EL (cell line): ENCODE measurements around the gene GPR31.
"Not testable (repeated sequence)": the region's sequence is repeated elsewhere in the genome, so short reads cannot be mapped to it uniquely, and the experiment has no call there.

Source experiments
- DNase-seq: peaks from one replicate; pipeline ENCODE4 v3.0.0-alpha.2; 2016

Gene GPR31, protein sequence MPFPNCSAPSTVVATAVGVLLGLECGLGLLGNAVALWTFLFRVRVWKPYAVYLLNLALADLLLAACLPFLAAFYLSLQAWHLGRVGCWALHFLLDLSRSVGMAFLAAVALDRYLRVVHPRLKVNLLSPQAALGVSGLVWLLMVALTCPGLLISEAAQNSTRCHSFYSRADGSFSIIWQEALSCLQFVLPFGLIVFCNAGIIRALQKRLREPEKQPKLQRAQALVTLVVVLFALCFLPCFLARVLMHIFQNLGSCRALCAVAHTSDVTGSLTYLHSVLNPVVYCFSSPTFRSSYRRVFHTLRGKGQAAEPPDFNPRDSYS

DNA sequence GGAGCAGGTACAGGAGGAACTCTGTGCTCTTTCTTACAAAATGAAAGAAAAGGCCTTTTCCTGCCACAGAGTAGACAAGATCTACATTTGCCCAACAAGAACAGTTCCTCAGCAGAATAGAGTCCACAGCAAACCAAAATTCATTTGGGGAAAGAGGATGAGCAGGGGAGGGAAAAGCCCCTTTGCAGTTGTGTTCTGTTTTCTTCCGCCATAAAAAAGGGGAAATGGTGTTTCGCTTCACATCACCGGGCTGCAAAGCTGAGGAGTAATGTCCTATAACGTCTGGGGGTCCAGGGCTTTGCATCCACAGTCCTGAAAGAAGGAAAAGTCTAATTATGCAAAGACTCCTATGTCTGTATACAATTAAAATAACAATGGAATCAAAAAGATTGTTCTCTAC, at the start of gene GPR31:
GPR31 (minus strand) TSS at position 118 of the 400 bp plus-strand sequence. CDS start 149 bp downstream, outside the sequence.
- no peak for DNase-seq

DNA sequence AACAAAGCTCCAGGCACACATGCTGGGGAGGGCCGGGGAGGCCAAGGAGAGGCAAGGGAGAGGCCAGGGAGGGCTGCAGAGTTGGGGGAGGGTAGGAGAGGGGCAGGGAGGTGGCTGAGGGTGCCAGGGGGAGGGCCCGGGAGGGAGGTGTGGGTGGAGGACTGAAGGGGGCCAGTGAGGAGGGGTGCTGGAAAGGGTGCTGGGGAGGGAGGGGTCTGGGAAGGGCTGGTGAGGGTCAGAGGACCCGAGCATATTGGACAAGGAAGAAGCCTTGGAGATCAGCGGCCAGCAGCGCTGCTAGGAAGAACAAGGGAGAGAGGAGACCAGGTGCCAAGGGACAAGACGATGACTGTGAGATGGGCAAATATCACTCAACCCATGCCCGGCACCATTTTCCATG, 49.7 kb upstream of the GPR31 start:
- DNase-seq = no peak

DNA sequence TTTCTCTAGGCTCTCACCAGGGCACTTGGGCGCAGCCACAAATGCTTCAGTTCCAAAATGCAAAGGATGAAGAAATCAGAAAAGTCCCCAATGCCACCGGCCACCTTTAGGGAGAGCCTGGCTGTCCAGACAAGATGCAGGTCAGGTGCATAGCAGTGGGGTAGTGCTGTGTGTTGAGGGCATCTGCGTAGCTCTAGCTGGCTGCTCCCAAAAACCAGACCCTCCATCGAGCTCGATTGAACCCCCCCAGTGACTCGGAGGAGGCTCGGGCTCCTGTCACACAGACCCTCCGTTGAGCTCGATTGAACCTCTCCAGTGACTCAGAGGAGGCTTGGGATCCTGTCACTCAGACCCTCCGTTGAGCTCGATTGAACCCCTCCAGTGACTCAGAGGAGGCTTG, 47.5 kb upstream of the GPR31 start:
- not testable (repeated sequence) for DNase-seq

DNA sequence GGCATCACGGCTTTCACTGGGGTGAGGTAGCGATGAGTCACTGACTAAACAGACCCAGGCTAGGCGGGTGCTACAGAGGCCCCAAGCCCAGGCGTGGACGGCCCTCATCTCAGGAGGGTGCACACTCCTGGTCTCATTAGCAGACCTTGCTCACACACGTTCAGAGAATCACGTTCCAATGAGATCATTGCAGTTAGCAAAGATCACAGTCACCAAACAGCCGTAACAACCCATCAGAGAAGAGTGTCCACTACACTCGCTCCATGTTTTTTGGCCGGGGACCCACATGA, 46.2 kb upstream of the GPR31 start:
- DNase-seq = not testable (repeated sequence)

DNA sequence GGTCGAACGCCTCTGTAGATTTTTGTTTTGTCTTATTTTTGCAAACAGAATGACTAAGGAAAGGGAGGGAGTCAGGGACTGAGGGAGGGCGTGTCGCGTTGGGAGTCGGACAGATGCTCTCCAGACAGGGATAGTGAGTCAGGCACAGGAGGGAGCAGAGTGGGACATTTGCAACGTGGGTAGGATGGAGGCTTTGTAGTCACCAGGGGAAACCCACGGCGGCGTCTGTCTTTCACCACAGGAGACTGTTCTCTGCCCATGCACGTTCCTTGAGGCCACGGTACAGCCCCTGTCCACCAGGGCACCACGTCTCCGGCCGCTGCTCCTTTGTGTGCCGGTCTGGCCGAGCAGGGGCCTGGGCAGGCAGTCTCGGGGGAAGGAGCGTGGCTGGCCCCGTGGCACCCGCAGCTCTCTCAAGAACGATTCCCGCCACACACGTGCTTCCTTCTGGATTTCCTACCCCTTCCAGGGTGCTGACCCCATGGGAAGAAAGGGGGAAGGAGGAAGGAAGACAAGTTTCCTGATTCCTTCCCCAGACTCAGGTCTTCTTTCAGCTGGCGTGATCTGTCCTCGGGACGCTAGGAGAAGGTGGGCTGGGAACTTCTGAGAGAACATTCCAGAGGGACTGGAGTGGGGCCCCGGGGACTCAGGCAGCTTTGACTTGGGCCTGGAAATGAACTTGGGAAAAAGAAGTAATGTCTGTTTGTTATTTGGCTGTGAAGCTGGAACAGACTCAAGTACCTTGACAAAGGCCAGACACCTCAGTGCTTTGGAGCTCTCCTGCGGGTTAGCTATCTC, 45.7 kb upstream of the GPR31 start:
- not testable (repeated sequence) for DNase-seq

DNA sequence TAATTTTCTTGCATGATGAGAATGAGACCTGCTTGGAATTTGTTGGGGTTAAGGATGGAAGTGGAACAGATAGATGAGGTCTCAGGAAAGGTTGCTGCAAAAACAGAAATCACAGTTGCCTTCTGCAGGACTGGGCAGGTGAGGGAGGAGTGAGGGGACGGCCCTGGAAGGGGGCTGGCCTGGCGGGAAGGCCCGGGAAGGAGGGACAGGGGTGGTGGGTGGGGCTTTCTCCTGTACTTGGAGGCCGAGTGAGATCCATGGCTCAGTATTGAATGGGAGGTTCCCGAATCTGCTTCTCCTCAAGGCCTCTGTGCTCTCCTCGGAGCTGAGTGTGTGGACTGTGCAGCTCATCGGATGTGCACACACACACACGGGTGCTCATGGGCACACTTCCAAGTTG, 44.8 kb upstream of the GPR31 start:
- not testable (repeated sequence) for DNase-seq

DNA sequence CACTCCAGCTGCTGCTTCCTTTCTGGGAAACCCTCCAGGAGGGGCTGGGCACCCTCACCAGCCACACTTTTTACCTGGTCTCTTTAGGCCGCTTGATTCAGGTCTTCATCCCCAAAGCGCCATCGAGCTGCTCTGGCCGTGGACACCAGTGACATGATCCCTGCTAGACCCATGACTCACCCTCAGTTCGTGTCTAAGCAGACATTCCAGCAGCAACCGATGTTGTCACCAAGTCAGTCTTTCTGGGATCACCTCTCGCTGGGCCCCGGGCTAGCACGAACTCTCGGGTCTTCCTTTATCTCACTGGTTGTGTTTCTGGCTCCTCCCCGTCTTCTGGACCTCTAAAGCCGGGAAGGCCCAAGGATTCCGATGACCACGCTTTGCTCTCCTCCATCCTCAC, 43.0 kb upstream of the GPR31 start:
- DNase-seq = no peak

DNA sequence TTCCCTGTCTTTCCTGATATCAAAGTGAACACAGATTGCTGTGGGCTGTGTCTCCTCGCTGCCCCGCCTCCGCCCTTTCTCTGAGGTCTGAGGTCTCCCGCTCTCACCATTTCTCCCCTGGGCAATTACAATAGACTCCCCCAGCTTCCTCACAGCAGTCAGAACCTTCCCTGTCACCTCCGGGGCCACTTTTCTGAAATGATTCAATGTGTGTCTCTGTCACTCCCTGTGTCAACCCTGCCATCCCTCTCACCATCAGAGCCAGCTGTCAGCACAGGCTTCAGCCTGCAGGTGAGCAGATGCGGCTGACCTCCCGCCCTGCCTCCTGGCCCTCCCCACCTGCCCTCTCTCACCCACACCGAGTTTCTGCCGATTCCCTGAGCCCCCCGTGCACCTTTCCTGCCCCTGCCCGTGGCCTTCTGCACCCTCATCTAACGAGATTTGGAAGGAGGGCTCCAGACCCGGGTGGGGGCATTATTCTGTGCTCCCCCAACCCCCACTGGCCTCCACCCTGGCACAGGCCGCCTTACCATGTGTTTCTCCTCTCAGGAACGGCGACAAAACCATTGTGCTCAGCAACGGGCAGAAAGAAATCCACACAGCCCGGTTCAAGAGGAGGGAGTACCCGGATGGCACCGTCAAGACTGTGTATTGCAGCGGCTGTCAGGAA, 38.3 kb upstream of the GPR31 start:
- DNase-seq = not testable (repeated sequence)

DNA sequence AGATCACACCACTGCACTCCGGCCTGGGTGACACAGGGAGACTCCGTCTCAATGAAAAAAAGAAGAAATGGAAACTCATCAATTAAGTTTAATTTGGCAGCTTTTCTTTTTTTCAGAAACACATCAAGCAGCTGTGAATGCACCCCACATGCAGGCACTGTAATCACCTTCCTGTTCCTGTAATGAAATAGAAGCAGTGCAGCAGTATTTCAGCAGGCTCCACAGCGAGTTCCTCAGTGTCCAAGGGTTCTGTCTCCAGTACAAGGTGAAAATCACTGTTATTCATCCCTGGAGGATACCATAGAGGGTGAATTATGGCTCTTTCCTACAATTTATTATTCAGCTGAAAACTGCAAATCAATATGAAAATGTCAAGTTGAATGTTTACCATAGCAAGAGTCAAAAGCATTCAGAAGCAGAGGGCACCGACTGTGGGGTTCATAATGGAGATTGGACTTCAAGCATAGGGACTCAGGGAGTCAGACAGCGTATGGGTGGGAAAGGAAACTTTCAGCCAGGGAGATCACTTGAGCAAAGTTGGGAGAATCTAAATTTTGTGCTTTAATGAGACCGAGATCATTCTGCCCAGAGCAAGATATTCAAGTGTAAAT, 35.8 kb upstream of the GPR31 start:
- DNase-seq = not testable (repeated sequence)

DNA sequence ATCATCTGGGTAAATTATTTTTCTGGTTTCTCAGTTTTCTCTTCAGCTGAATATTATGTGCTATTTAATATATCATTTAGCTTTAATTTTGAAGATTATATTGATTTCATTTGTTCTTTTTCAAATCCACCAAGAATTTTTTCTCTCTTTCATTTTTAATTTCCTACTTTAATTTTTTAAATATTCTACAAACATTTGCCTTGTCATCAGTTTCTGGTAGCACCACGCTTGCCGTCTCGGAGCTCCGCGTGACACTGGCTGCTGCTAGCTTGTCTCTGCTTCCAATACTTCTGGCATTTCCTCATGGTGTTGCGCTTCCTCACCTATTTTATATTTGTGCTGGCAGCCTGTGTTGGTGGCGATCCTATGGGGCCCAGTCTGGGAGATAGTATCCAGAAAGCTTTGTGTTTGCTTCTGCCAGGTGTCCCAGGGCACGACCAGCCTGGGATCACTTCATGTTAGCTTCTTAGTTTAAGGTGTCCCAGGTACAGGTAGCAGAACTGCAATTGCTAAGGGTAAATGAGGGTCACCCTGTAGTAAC, 33.3 kb upstream of the GPR31 start:
- DNase-seq = not testable (repeated sequence)

DNA sequence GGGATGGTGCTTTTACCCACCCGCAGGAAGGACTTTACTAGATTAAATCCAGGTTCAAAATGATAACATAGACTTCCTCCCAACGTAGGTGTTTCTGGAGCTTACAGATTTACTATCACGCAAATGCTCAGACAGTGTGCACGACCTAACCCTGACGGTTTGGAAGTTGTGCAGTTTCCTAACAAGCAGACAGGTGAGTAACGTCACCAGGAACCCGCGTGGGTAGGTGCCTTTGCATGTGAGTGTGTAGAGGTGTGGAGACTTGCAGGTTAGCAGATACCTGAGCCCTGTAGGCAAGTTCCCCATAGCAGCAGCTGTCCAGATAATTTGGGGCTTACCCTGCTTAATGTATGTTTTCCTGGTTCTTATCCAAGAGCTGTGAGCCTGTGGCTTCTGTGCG, 29.5 kb upstream of the GPR31 start:
- not testable (repeated sequence) for DNase-seq

DNA sequence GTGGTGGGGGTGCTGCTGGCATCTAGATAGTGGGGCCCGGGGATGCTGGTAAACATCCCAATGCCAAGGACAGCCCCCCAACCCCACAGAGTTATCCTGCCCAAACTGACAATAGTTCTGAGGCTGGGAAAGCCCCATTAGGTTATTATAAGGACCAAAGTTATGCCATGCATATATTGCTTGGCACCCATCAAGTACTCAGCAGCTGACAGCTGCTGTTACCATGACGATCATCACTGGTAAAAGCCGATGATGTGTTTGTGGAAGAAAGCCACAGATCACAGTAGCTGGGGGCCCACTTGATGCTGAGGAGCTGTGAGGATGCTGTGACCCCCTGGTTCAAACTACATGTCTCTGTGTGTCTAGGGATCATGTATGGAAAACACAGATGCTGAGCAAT, 27.3 kb upstream of the GPR31 start:
- DNase-seq = not testable (repeated sequence)

DNA sequence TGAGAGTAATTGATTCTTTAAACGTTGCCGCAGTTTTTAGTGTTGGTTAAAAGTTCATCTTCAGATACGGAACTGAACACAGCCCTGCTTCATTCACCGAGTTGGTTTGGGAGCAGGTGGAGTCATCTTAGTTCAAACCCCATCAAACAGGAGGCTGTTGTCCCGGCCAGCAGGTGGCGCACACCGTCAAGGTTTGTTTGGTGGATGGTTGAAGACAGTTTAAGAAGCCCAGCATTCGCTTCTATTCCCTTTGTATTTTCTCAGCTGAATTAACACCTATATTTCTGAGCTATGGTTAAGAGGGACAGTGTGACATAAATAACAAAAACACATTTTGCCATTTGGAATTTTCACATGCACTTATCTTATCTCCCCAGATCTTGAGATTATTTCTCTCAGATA, 25.1 kb upstream of the GPR31 start:
- DNase-seq = not testable (repeated sequence)

DNA sequence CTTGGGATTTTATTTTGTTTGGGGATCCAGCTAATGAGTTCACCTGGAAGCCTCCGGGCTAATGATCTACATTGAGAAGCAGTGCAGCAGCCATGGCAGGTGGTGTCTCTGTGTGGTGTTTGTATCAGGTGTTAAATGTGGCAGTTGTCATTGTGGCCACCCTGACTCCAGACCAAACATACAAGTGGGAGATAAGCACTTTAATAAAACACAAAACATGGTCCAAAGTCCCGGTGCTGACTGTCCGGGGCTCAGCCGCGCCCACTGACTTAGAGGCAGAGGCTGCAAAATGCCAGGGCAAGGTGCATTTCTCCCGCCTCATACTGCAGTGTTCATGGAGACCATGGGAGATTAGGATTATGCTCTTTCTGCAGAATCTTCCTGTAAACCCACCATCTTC, 23.6 kb upstream of the GPR31 start:
- DNase-seq = not testable (repeated sequence)

DNA sequence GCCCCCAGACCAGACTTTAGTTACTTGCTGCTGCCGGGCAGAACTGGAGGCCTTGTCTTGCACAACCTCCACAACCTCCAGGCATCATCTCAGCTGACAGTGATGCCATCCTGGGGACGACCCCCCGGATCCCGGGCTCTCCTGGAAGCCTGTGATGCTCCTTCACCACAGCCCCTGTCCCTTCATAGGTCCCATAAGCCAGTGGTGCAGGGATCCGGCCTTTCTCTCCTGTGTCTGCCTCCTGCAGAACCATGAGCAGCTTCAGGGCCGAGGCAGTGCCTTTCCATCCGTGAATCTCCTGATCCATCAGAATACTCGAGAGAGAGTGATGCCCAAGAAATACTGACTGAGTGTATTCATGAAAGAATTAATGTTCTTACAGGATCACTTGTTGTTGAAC, 22.3 kb upstream of the GPR31 start:
- DNase-seq = not testable (repeated sequence)

DNA sequence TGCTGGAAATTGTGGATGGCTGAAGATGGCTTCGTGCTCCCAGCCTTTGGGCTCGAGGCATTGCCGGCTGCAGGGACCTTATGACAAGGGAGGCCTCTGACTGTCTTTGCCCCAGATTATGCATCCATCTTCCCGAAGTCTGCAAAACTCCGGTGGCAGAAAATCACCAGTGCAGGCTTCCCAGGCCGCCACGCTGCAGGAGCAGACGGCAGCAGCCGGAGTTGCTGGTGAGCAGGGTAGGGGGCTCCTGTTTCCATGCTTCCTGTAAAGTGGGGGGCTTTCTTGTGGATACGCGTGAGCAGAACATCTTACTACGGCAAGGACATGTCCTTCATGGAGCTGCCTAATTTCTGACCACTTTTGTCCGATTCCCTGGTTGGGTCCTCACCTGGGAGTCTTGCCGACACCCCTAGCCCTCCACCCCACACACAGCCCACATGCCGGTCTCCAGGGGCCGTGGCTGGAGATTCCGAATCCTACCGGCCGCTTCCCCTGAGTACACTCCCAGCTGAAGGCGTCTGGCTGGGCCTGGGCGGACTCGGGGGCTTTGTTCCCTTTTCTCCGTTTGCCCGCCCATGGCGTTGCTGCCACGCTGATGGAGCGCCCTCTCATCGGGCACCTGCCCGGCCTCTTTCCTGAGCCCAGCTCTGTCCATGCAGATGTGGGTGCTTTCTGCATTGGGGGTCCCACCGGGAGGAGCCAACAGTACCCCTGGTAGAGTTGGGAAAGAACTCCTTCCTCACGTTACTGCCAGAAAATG, 21.3 kb upstream of the GPR31 start:
- not testable (repeated sequence) for DNase-seq

DNA sequence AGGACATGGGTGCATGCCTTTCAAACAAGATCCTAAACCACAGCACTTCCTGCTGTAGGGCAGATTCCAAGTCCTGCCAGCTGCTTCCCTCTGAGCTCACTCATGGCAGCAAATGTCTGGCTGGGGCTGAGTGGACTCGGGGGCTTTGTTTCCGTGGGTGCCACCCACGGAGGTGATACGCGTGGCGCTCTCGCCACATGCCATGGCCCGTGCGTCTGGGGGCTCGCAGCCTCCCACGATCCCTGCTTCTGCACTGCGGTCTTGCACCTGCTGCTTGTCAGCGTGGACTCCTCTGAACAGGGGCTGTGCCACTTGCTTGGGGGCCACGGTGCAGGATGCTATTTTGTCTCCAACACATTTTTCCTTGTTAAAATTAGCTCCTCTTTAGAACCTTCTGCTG, 19.5 kb upstream of the GPR31 start:
- DNase-seq = not testable (repeated sequence)

DNA sequence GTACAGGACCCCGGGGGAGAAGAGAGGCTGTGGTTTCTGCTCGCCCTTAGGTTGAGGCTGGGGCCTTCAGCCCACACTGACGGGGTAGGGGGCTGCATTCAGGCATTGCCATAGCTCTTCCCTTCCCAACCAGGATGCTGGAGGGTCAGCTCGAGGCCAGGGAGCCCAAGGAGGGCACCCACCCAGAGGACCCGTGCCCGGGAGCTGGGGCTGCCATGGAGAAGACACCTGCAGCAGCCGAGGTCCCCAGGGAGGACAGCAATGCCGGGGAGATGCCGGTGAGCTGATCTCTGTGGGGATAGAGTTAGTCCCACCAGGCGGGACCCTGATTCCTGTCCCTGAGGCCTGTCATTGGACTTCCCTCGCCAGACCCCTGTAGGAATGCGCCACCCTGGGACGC, 14.2 kb upstream of the GPR31 start:
- DNase-seq = not testable (repeated sequence)

DNA sequence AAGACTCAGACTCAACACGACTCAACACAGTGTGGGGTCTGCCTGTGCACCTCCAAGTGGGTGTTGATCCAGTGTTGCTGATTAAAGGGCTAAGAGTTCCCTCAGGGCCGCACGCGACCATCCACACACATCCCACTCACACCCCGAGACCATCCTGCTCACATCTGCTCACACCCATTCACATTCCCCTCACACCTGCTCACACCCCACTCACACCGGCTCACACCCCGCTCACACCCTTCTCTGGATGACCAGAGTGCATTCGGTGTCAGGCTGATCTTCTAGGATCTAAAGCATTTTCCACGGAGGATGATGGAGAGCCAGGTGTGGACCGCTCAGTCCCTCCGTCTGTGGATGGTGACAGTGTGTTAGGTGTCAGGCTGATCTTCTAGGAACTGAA, 13.5 kb upstream of the GPR31 start:
- DNase-seq = not testable (repeated sequence)

DNA sequence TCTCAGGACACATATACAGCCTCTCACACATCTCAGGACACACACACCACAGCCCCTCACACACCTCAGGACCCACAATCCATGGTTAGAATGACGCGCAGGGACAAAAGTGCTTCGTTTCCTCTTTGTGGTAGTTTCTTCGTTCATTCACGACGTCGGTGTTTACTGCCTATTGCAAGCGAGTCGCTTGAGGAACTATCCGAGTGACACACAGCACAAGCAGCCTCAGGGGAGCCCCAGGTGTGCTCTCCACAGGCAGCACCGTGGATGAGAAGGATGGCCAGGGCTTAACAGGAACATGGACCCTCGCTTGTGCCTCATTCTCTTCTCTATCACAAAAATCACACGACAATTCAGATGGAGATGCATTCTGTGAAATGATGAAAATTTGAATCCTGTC, 12.1 kb upstream of the GPR31 start:
- not testable (repeated sequence) for DNase-seq

DNA sequence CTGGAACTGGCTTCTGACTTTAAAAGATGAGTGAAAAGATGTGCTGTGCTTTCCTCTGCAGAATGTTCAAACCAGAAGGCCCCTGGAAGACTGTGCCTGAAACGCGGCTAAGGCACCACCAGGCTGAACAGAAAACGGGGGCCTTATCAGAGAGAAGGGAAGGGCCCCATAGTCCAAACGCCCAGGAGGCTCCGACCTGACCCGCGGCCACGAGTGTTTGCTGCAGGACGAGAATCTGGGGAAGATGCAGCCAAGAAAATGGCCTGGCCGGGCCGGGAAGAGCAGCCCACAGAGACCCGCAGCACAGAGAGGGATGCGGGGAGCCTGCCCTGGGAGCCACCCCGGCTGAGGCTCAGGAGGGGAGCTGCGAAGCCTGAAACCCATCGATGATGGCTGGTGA, 10.5 kb upstream of the GPR31 start:
- not testable (repeated sequence) for DNase-seq

DNA sequence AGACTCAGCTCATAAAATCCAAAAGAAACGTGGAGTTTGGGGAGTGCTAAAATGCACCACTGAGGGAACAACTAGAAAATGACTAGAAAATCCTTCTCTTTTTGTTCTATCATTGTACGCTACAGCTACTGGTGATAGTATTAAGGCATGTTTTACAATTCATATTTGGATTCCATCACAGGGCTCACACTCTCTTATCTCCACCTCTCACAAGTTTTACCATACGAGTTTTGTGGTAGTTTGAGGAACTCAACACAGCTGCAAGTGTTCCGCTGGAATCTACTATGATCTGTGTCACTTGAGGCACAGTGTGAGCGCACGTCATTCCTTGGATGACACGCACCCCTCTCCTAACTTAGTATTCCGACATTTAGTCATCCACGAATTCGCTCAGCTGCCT, 9.9 kb upstream of the GPR31 start:
- DNase-seq = not testable (repeated sequence)
